ENCODE data around the gene TRPM5.
A peak's percentile ranks its signal among the peaks of the same experiment; 100 is the strongest.

Gene TRPM5

DNA sequence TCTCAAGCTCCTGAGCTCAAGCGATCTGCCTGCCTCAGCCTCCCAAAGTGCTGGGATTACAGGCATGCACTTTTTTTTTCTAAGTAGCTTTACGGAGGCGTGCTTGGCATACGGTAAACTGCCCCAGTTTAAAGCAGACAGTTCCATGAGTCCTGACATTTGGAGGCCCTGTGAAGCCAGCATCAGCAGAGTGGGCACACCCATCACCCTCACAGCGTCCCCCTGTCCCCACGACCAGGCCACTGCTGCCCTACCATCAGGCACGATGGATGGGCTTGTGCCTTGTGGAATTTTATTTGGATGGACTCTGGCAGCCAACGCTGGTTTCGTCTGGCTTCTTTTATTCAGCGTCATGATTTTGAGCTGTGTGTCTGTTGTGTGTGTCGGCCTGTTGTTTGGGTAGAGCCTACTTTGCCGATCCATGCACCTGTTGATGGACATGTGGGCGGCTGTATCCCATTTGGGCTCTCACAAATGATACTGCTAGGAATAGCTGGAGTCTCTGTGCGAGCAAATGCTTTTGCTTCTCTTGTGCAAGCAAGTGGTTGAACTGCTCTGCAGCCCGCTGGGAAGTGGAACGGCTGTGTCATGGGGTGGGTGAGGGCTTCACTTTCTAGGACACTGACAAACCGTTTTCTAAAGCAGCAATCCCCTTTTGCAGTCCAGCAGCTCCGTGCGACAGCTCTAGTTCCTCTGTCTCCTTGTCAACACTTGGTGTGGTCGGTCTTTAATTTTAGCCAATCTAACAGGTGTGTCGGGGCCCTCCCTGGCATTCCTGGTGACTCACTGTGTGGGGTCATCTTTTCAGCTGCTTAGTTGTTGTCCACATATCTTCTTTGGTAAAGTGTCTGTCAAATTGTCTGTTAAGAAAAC lies 24.3 kb upstream of the TRPM5 start:
- DNase-seq = peak; percentile 38

DNA sequence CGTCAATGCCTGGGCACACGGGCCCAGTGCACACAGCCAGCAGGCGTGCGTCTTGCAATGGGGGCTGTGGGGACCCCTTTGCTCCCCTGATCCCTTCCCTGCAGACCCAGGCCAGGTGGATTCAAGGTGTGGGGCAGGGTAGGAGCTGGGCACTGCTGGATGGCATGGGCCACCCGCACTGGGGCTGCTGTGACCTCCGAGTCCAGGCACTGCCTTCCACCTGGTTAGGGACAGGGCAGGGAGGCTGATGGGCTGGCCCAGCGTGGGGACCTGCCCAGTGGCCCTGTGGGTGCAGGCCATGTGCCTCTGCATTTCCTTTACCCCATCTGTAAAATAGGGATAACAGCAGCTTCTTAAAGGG lies 23.4 kb upstream of the TRPM5 start:
- DNase-seq = no peak

DNA sequence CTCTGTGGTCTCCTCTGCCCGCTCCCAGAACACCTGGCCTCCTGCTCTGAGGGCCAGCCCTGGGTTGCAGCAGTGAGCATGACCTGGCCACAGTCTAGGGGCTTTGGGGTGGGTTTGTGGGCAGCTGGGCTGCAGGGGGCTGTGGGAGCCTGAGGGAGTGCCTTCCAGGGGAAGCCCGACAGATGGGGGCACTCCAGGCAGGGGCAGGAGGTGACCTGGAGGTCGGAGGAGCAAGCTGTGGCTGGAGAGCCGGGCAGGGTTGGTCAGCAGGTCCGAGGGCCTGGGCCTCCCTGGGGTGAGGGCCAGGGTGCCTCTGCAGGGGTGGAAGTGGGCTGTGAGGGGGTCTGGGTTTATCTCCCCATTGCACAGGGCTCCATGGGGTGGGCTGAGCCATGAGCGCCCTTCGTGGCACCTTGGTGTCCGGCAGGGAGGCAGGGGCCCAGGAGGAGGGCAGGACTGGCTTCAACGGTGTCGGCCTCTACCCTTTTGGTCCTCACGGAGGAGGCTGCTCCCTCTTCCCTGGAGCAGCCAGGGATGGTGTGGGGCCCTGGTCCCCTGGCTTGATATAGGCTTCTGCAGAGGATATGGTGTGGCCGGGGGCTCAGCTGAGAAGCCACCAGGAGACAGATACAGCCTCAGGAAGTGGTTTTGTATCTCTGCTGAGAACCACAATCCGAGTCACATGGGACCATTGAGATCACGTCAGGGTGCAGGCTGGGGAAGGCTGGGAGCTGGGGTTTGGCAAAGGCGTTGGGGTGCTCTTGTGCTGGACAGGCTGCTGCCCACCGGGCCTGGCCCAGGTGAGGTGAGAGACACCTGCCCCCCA lies 22.8 kb upstream of the TRPM5 start:
- peak; percentile 29 for DNase-seq

DNA sequence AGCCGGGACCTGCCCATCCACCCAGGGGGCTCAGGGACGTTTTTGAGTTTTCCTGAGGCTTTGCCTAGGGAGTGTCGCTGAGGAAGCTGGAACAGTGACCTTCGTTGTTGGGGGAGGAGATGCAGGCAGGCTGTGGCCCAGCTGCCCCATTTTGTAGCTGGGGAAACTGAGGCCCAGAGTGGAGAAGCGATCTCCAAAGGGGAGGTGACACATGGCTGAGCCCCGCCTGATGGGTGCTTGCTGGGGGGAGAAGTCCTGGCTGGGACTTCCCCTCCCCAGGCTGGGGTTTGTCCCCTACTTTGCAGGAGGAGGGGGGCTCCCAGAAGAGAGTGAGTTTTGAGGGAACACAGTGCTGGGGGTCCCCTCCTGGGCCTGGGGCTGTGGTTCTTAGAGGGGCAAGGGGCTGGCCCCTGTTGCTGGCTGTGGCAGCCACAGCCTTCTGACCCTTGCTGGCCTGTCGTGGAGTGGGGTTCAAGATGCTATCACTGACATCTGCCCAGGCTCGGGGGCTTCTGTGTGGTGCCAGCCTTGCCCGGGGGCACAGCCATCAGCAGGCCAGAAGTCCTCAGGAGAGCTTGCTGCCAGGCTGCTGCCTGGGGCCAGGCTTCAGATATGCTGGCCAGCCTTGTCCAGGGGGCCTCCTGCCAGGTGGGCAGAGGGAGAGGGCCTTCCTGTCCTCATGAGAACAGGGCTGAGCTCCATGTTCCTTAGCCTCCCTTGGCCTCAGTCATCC lies 21.9 kb upstream of the TRPM5 start:
- no peak for DNase-seq

DNA sequence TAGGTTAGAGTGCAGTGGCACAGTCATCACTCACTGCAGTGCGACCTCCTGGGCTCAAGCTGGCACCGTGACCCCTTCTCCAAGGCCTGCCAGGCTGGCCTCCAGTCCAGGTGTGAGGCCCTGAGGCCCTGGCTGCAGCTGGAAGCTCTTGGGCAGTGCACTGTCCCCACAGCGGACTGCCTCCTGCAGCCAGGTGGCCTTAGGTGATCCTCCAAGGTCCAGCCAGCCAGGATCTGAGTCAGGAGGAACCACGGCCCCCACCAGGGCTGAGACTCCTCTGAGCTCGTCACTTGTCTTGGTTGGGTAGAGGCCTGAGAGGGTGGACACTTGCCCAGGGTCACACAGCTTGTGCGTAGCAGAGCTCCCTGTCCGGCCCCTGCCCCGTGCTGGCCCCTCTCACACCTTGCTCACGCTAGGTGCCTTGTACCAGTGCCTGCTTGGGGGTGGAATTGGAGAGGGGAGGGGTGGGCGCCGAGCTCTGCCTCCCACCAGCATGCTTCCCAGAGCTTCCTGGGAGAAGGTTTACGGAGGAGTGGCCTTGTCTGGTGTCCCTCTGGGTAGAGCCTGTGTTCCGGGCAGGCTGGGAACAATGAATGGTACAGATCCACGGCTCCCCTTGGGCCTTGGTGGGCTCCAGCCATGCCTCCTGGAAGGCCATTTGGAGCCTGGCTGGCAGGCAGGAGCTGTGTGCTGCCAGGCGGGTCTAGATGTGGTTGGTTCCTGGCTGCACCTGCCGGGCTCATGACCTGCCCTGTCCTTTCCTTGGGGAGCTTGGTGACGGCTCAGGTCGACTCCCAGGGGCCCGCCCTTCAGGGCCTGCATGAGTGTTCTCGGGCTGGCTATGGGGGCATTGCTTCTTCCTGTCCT lies 21.1 kb upstream of the TRPM5 start:
- no peak for DNase-seq

DNA sequence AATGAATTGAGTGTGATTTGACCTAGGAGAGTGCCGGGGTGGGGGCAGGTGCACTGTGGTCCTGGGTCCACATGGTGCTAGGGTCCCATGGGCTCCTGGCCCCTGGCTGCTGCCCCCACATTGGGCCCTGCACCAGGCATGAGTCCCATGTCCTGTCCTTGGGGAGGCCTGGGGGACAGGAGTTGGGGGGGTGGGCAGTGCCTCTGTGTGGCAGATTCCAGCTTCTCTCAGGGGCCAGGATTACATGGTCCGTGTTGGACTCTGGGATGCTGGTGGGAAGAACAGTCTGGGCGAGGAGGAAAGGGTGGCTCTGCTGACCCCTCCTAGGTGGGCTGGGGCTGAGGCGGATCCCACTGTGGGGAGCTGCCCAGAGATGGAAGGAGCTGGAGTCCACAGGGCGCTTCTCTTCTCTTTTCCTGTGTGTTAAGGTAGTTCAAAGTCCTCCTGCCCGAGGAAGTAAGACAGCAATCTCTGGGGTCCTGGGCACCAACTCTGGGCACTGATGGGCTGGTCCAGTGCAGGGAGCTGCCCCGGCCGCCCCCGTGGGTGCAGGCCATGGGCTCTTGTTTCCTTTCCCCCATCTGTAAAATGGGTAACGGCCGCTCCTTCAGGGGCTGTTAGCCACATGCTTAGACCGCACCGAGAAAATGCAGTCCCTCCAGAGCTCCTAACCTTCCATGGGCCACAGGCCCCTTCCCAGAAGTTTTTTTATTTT lies 20.3 kb upstream of the TRPM5 start:
- no peak for DNase-seq

DNA sequence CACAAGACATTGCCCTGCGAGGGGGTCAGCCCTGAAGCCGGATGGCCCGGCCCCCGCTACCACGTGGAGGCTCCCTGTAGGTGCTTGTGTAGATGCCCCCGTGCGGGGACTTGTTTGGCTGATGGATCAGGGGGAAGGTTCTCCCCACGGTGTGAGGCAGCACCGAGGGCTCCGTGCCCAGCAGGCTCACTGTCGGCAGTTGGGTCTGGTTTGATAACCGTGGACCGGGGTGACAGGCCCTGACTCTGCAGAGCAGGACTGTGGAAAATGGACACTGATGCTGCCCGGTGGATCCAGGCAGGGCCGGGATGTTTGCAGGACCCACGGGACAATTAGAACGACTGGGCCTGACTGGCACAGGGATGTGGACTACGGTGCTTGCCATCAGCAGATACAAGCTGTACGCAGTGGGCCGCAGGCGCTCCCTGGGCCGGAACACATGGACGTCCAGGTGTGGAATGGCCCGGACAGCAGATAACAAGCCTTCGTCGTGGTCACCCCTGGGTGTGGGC lies 19.5 kb upstream of the TRPM5 start:
- DNase-seq = no peak

DNA sequence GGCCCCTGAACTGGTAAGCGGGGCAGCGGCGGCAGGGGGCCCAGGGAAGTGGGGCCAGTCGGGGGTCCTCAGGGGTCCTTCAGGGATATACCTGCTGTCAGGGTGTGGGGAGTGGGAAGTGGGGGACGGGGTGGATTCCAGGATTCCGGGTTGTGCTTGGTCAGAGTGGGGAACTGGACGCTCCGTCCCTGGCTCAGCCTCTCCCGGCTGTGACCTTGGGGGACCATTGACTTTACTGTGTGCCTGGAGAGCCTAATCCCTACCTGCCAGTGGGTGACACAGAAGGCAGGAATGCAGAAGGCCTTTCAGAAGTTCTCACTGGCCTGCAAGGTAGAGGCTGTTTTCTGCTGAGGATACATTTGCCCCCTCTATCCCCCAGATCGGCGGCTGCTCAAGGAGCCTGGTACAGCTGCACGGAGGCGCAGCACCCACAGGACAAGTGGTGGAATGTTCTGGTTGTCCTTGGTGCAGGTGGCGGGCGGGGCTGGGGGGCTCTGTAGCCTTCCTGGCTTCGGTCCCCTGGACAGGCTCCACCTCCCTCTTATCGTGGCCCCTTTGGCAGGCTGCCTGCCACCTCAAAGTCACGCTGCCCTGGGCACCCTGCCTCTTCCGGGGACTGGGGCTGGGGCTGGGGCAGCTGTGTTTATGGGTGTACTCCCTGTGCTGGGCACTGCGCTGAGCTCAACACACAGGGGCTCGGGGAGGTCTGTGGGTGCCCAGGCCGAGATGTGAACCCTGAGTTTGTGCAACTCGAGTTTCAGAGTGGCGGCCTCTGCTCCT lies 18.9 kb upstream of the TRPM5 start:
- no peak for DNase-seq

DNA sequence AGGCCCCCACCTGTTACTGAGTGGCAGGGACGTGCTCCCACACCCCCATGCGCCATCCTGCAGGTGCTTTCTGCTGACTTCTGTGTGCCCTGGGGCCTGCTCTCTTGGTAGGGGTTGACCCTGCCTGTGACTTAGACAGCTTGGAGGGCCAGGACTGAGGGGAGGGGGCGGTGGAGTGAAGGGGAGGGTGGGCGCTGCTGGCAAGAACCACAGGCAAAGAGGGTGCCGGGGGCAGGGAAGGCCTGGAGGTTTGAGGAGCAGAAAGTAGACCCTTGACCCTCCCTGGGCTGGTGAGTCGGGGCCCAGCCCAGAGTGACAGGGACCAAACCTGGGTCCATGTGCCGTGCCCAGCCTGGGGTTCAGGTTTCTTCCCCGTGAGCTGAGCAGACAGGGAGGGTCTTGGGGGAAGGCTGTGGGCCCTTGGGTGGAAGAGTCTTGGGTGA lies 18.2 kb upstream of the TRPM5 start:
- no peak for DNase-seq

DNA sequence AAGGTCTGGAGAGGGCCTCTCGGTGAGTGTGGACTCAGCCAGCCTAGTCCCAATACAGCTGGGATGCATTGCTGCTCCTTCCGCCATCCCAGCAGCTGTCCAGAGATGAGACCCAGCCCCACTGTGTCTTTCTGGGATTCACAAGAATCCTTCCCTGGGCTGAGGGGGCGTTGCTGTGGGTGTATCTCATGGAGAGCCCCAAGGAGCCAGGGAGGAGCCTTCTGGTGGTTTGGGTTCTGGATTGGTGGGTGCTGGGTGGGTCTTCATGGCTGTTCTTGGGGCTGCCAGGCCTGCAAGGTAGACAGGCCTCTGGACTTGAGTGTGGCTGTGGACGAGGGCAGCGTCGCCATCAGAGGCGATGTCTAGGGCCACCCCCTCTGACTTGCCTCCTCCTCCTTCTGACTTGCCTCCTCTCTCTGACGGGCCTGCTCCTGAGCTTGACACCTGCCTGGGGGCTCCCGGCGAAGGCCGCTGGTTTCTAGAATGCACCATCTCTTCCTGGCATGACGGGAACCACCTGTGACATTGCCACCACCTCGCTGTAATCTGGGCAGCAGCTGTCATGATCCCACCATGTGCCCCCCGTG lies 17.7 kb upstream of the TRPM5 start:
- DNase-seq = no peak

DNA sequence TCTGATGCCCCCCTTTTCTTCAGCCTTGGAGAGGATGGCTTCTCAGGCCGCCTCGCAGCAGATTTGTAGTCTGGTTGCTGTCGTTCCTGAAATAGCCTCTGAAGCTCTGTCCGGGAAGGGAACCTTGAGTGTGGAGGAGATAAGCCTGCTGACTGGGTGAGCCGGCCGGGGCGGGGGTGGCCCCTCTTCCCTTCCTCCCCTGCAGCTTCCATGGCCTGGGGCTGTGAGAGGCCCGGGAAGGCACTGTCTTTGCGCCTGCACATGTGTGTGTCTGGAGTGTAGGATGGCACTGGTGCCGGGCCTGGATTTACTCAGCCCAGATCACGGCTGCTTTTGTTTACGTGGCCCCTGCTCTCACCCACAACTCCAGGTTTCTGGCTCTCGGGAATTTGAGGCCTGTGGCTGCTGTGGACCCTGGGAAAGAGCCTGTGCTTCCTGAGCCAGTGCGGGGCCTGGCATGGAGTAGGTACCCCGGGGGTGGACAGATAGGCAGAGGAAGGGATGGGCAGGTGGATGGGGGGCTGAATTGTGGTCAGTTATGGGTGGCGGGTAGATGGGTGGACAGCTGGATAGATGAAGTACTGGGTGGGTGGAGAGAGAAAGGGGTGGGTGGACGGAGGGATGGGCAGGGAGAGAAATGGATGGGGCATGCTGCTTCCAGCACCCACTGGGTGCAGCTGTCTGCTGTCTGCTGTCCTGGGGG lies 17.1 kb upstream of the TRPM5 start:
- DNase-seq = no peak

DNA sequence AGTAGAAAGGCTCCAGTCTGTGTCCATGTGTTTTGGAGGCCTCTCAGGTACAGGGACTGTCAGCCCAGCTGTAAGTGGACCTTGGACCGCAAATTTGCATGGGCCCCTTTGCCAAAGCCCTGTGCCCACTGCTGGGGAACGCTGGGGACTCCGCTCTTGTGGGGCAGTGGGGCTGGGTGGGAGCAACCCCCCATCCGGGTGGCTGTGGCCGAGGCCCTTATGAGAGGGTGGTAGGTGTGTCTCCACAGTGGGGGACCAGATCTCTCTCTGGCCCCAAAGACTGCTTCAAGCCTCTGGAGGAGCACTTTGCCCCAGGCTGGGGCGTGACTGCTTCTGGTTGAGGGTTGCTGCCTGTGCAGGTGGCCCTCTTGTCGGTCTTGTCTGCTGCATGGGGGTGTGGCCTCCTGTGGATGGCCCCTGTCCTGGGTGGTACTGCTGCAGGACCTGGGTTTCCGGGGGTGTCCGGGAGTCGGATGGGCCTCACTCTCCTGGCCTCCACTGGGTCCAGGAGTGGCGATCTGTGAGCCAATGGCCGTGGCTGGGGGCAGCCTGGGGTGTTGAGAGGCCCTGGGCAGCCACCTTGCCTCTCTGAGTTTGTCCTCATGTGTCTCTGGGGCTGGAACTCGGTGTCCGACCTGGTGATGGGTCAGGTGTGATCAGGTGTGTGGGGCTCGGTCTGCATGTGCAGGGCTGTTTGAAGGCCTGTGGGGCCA lies 16.4 kb upstream of the TRPM5 start:
- no peak for DNase-seq

DNA sequence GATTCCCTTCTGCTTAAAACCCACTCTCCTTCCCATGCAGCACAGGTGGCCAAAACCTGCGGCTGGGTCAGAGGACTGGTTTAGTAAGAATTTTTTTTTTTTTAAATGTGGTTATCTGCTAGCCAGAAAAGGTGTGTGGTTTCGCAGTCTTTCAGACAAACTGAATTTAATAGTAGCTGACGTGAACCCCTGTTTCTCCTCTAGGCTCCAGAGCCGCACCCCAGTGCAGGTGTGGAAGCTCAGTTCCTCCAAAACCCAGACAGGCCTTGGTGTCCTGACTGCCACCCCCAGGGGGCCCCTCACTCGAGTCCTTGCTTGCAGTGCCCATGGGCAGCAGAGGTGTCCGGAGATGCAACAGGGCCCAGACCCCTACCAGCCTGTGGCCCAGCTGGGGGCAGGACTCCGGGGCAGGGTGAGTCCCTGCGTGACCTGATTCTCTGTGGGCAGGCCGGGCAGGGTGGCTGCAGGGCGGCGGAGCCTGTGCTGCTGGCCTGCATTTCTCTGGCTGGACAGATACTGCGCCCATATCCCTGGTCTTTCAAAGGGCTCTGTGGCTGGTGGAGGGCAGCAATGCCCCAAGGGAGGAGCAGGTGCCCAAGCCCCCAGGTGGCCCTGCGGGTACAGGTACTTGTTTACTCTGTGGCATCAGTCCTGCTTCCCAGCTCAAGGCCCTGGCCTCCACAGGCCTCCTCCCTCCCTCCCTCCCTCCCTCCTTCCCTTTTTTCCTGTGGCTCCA lies 15.7 kb upstream of the TRPM5 start:
- no peak for DNase-seq

DNA sequence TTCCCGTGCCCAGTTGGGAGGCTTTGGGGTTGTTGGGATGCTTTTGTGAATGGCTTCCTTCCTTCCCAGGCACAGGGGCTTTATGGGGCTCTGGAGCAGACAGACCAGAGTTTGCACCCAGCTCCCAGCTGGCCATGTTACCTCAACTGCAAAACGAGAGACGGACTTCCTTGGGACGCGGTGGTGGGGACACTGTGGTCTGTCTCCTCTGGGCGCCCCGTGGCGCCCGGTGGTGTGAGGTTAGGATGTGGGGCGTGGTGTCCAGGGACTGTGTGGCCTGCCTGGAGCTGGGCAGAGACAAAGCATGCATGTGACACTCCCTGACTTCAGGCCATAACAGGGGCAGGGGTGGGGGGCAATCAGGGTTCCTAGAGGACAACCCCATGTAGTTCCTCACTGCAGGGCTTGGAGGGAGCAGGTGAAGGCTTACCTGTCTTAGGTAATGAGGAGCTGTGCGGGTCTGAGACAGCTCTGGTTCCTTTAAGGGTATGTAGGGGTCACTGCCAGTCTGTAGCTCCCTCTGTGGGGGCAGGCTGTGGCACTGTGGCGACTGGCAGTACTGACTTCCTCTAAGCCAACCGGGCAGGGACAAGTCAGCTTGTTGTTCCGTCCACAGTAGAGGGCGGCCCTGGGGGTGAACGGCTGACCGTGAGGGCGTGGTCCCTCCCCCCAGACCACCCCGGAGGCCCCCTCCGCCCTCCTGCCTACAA lies 14.9 kb upstream of the TRPM5 start:
- DNase-seq = peak; percentile 23

DNA sequence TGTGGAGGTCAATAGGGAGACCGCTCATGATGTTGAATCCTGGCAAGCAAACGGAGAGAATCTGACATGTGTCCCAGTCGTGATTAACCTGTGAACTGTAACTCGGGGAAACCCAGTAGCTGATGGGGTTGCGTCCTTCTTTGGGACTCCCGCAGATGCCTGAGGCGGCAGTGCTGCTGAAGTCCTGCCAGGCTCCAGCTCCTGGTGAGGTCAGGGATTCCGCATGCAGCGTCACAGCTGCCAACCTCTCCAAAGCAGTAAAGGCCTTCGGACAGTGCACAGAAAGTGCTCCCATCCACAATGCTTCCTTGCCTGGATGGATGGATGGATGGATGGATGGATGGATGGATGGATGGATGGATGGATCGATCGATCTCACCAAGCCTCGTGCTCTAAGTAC lies 14.0 kb upstream of the TRPM5 start:
- no peak for DNase-seq

DNA sequence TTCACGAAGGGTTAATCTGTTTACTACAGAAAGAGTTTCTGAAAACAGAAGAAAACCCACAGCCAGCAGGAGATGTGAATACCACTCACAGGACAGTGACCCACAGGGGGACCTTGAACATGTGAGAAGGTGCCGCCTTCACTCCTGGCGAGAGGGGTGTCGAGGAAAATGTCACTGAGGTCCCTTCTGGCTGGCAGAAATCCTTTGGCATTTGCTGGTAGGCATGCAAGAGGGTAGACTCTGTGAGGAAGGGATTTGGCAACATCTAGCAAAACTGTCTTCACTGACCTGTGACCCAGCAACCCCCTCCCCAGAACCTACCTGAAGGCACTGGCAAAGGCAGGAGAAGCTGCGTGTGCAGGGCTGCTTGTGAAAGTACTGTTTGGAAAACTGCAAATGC lies 9.1 kb upstream of the TRPM5 start:
- DNase-seq = no peak

DNA sequence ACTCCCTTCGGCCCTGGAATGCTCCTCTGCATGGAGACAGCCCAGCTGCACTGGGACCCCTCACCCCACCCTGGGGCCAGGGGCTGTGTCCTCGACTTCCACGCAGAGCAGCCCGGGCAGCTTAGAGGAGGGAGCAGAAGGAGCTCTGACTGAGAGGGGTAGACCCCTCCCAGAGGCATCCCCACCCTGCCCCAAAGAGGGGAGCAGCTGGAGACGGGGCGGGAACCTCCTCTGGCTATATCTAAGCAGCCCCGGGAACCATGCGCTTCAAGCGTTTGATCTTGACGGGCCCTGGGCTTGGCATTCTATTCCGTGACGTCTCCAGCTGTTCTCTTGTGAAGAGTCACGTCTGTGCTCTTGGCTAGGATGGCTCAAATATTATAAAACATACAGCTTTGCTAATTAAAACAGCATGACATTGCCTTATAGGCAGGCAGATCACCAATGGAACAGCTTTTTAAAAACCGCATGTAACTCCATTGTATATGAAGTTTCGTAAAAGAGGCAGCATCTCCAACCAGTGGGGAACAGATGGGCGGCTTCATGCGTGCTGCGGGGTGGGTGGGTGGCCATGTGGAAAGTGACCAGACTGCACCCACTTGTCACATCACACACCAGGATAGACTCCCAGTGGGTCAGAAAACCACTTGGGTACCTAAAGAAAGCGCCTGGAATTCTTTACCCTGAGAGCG lies 8.2 kb upstream of the TRPM5 start:
- DNase-seq = no peak
